SK-N-SH (cell line): ENCODE data around the gene IGSF3.

Source experiments
- CTCF ChIP-seq: fragments of 200-600 bp; sonication (generic); IDR thresholded peaks from 2 replicates; pipeline ENCODE4 v1.6.1; 2017; ENCODE audit warnings: antibody characterized with exemption, mild to moderate bottlenecking, moderate library complexity
- EP300 ChIP-seq, 2 experiments: IDR thresholded peaks; 2 replicates each; pipeline versions ENCODE4 v1.4.0 to v1.6.1; 2012; ENCODE audit warnings: borderline replicate concordance in 1 of 2, low read depth in 1 of 2, low read length in 1 of 2
- FOSL2 ChIP-seq: IDR thresholded peaks from 2 replicates; pipeline ENCODE4 v1.4.0; 2012; ENCODE audit warnings: low read depth, mild to moderate bottlenecking, moderate library complexity, borderline replicate concordance
- FOXM1 ChIP-seq: IDR thresholded peaks from 2 replicates; pipeline ENCODE4 v1.4.0; 2012; ENCODE audit warnings: low read depth, mild to moderate bottlenecking
- POLR2AphosphoS5 ChIP-seq: IDR thresholded peaks from 2 replicates; pipeline ENCODE4 v1.6.1; 2012; ENCODE audit warnings: low read depth, low read length
- REST ChIP-seq: IDR thresholded peaks from 2 replicates; pipeline ENCODE4 v1.6.1; 2012; ENCODE audit warnings: mild to moderate bottlenecking, low read depth, low read length, moderate library complexity
- SIN3A ChIP-seq: IDR thresholded peaks from 2 replicates; pipeline ENCODE4 v1.6.1; 2012; ENCODE audit warnings: low read depth, mild to moderate bottlenecking, low read length, moderate library complexity, borderline replicate concordance
- YY1 ChIP-seq: IDR thresholded peaks from 2 replicates; pipeline ENCODE4 v1.4.0; 2012; ENCODE audit warnings: low read depth, mild to moderate bottlenecking

- no peak for TF ChIP-seq CTCF
- TF ChIP-seq FOXM1 = no peak
- no peak for TF ChIP-seq EP300 (IDR thresholded peaks at IDR 0.05; ENCODE audit: borderline replicate concordance in 1 of 2, low read depth in 1 of 2, low read length in 1 of 2)
- no peak for TF ChIP-seq SIN3A
- TF ChIP-seq REST = no peak
- no peak for TF ChIP-seq FOSL2
- TF ChIP-seq POLR2AphosphoS5 = no peak
- TF ChIP-seq YY1 = no peak
Observed at GRCh38 chr1:116531917-116532316, 135.6 kb downstream of the IGSF3 start.
